Tibial nerve (tissue), 4 donors: ENCODE results near the gene CCNA1. TPM values are rescaled to one million over a fixed set of nuclear protein-coding genes. Genes with fewer than 3 reads are reported as not detected.
A peak's percentile ranks its signal among the peaks of the same experiment; 100 is the strongest.

ENCODE experiments used
- DNase-seq, 2 donors: peaks; one replicate each; pipeline ENCODE4 v3.0.0-alpha.2; 2019; ENCODE audit warnings: low spot score in 2 of 2
- H3K27ac ChIP-seq, 4 donors: fragments of 200-600 bp; sonication (generic) in 3 of 4; one replicate each; pipeline ENCODE4 v1.5.1; 2017 to 2019; ENCODE audit warnings: mild to moderate bottlenecking in 1 of 4
- H3K27me3 ChIP-seq, 2 donors: fragments of 200-600 bp; sonication (generic) in 1 of 2; one replicate each; pipeline versions ENCODE4 v1.5.1 to v1.6.0; 2017 to 2019
- H3K36me3 ChIP-seq, 3 donors: fragments of 200-600 bp; sonication (generic); one replicate each; pipeline ENCODE4 v1.5.1; 2018 to 2019
- H3K4me1 ChIP-seq, 4 donors: fragments of 200-600 bp; sonication (generic) in 3 of 4; one replicate each; pipeline ENCODE4 v1.5.1; 2017 to 2019
- H3K4me3 ChIP-seq, 4 donors: fragments of 200-600 bp; sonication (generic) in 3 of 4; one replicate each; pipeline ENCODE4 v1.5.1; 2017 to 2019; ENCODE audit warnings: mild to moderate bottlenecking in 1 of 4, moderate library complexity in 1 of 4
- H3K9me3 ChIP-seq, 4 donors: fragments of 200-600 bp; sonication (generic) in 3 of 4; one replicate each; pipeline ENCODE4 v1.5.1; 2017 to 2019
- CTCF ChIP-seq, 5 experiments: fragments of 200-600 bp in 3 of 5; fragments of 450-650 bp in 2 of 5; sonication (generic) in 3 of 5; IDR thresholded peaks; one replicate each; pipeline ENCODE4 v1.5.1; 2016 to 2019; ENCODE audit warnings: antibody characterized with exemption in 5 of 5, mild to moderate bottlenecking in 3 of 5, moderate library complexity in 2 of 5
- EP300 ChIP-seq, 2 donors: sonication (generic); formaldehyde crosslinking; IDR thresholded peaks; one replicate each; pipeline ENCODE4 v1.6.1; 2017; ENCODE audit warnings: antibody characterized with exemption in 2 of 2, mild to moderate bottlenecking in 1 of 2
- POLR2A ChIP-seq, 2 donors: fragments of 450-650 bp; IDR thresholded peaks; one replicate each; pipeline ENCODE4 v1.6.1; 2017; ENCODE audit warnings: antibody characterized with exemption in 2 of 2, mild to moderate bottlenecking in 2 of 2, moderate library complexity in 2 of 2
- WGBS, 2 donors: methylation state at CpG; one replicate each; pipeline ENCODE4 v1.1.5; 2018; 5-methylcytosine and 5-hydroxymethylcytosine counted together
- total RNA-seq, 4 donors: library from RNA; depleted of rRNA; stranded (reverse); fragments of >200 nt; gene quantifications; one replicate each; pipeline ENCODE4 v1.1.0, GENCODE V29; 2016

The CCNA1 gene
- total RNA-seq, 4 donors from 2014 or later = 0.30 to 4.8 (median 1.7) TPM

GRCh38 chr13:36413161-36413560, 19.1 kb upstream of the CCNA1 start:
- Histone ChIP-seq H3K36me3 (no peaks in the 10 kb centered on the region), H3K27ac (no peak overlapping the region), H3K4me1 (peaks cover 0 to 10% (median 0%) of the 10 kb centered on the region in 4 donors), H3K9me3 (peaks cover 0 to 6% (median 1%) of the 10 kb centered on the region in 4 donors), H3K27me3 (no peaks in the 10 kb centered on the region), H3K4me3 (no peak overlapping the region)
- 69 to 70% methylated on average over 1 of the region's 1 CpG for WGBS, 2 donors
- no peak for TF ChIP-seq EP300 (IDR thresholded peaks at IDR 0.05)
- no peak for DNase-seq

GRCh38 chr13:36414461-36414860, 17.8 kb upstream of the CCNA1 start:
- H3K9me3 ChIP-seq = peaks cover 0 to 6% (median 1%) of the 10 kb centered on the region in 4 donors
- no peak overlapping the region for H3K27ac ChIP-seq
- no peak for DNase-seq
- H3K4me3 ChIP-seq = no peak overlapping the region
- H3K36me3 ChIP-seq = no peaks in the 10 kb centered on the region
- H3K4me1 ChIP-seq = peaks cover 0 to 10% (median 0%) of the 10 kb centered on the region in 4 donors
- 87 to 92% methylated on average over 3 of the region's 3 CpGs for WGBS, 2 donors
- H3K27me3 ChIP-seq = peaks cover 0 to 2% of the 10 kb centered on the region in 2 donors
- no peak for TF ChIP-seq CTCF (IDR thresholded peaks at IDR 0.05)
- no peak for TF ChIP-seq EP300 (IDR thresholded peaks at IDR 0.05)
- TF ChIP-seq POLR2A (IDR thresholded peaks at IDR 0.05) = no peak

GRCh38 chr13:36417331-36417730, 15.0 kb upstream of the CCNA1 start:
- H3K36me3 ChIP-seq = no peaks in the 10 kb centered on the region
- TF ChIP-seq POLR2A (IDR thresholded peaks at IDR 0.05) (no peak), CTCF (IDR thresholded peaks at IDR 0.05) (no peak), EP300 (IDR thresholded peaks at IDR 0.05) (no peak)
- 70 to 79% methylated on average over 2 of the region's 2 CpGs for WGBS, 2 donors
- peaks cover 0 to 22% (median 0%) of the 10 kb centered on the region in 4 donors for H3K4me1 ChIP-seq
- no peak overlapping the region for H3K4me3 ChIP-seq
- peak overlapping the region in 1 of 4 donors; percentile 11 for H3K27ac ChIP-seq
- peaks cover 0 to 4% of the 10 kb centered on the region in 2 donors for H3K27me3 ChIP-seq
- H3K9me3 ChIP-seq = peaks cover 0 to 6% (median 1%) of the 10 kb centered on the region in 4 donors
- DNase-seq = no peak

DNA sequence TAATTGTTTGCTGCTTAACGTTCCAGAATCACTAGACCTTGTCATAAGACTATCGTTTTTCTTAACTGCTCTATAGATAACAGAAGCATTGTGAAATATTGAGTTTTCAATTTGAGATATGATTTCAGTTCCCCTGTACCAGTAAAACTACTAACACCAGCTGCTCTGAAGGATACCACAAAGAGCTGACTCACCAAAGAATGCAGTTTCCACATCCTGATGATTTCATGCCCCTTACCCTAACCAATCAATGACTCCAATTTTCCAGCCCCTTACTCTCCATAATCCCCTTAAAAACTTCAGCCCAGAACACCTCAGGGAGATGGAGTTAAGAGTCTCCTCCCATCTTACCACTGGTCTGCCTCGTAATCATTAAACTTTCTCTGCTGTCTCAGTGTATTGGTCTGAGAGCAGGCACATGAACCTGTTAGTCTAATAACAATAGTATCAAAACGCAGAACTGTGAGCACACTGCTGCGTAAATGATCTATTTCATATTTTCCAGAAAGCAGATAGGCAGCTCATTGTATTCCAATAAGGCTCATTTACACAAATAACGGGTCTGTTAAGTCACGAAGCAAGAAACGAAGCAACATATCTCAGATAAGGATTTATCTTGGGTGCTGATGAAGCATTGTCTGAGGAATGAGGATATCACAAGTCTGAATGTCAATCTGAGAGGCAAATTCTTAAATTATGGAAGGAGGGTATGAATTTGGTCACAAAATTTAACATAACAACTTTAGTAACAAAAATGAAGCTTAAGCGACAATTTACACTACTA, 14.1 kb upstream of the CCNA1 start:
- 43 to 44% methylated on average over 9 of the region's 9 CpGs for WGBS, 2 donors
- peaks cover 0 to 6% (median 1%) of the 10 kb centered on the region in 4 donors for H3K9me3 ChIP-seq
- H3K4me3 ChIP-seq = no peak overlapping the region
- peaks cover 0 to 4% of the 10 kb centered on the region in 2 donors for H3K27me3 ChIP-seq
- peak overlapping the region in 1 of 4 donors; percentile 11 for H3K27ac ChIP-seq
- TF ChIP-seq EP300 (IDR thresholded peaks at IDR 0.05) (no peak), POLR2A (IDR thresholded peaks at IDR 0.05) (no peak), CTCF (IDR thresholded peaks at IDR 0.05) (no peak)
- no peak for DNase-seq
- peaks cover 0 to 22% (median 0%) of the 10 kb centered on the region in 4 donors for H3K4me1 ChIP-seq
- no peaks in the 10 kb centered on the region for H3K36me3 ChIP-seq

DNA sequence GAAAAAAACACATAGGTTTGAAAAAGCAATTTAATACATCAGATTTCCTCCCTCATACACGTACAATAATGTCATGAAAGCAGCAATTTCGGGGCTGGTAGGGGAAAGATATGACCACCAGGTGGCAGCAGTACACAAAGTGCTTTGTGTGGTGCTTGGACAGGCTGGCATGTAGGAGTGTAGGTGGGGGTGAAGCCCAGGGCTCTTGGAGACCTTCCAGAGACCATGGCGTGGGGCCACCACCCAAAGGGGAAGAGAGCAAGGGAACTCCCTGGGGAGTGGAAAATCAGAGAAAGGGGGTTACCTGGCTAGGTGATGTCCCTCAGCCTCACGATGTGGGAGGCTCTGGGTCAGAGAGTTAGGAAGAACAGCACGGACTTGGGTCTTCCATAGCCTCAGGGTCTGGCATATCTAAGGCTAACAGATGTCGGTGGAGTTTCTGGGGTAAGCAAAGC, 11.8 kb upstream of the CCNA1 start:
- peaks cover 0 to 22% (median 0%) of the 10 kb centered on the region in 4 donors for H3K4me1 ChIP-seq
- H3K27ac ChIP-seq = no peak overlapping the region
- DNase-seq = peak; percentile 58 to 87
- WGBS, 2 donors = 35 to 40% methylated on average over 6 of the region's 6 CpGs
- H3K36me3 ChIP-seq = no peaks in the 10 kb centered on the region
- H3K27me3 ChIP-seq = peaks cover 0 to 4% of the 10 kb centered on the region in 2 donors
- no peak overlapping the region for H3K4me3 ChIP-seq
- peaks cover 0 to 9% (median 0%) of the 10 kb centered on the region in 4 donors for H3K9me3 ChIP-seq
- TF ChIP-seq CTCF (IDR thresholded peaks at IDR 0.05) (peak; percentile 71 to 79 (median 77)), POLR2A (IDR thresholded peaks at IDR 0.05) (no peak), EP300 (IDR thresholded peaks at IDR 0.05) (no peak)
